ENCODE results near the gene CNGB1.

DNA sequence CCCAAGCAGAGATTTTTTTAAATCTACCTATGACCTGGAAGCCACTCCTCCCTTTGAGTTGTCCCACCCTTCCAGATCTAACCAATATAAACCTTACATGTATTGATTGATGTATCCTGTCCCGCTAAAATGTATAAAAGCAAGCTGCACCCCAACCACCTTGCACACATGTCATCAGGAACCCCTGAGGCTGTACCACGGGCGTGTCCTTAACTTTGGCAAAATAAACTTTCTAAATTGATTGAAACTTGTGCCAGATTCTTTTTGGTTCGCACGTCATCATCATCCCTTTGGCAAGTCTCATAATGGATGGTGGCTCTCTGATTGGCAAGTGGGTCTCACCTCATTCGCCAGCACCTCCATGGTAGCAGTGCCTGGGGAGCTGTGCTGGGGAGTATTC is 60.2 kb downstream of the CNGB1 start:
- no peak for TF ChIP-seq POLR2A (IDR thresholded peaks at IDR 0.05)
- TF ChIP-seq, protein P1, sequence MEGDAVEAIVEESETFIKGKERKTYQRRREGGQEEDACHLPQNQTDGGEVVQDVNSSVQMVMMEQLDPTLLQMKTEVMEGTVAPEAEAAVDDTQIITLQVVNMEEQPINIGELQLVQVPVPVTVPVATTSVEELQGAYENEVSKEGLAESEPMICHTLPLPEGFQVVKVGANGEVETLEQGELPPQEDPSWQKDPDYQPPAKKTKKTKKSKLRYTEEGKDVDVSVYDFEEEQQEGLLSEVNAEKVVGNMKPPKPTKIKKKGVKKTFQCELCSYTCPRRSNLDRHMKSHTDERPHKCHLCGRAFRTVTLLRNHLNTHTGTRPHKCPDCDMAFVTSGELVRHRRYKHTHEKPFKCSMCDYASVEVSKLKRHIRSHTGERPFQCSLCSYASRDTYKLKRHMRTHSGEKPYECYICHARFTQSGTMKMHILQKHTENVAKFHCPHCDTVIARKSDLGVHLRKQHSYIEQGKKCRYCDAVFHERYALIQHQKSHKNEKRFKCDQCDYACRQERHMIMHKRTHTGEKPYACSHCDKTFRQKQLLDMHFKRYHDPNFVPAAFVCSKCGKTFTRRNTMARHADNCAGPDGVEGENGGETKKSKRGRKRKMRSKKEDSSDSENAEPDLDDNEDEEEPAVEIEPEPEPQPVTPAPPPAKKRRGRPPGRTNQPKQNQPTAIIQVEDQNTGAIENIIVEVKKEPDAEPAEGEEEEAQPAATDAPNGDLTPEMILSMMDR (IDR thresholded peaks at IDR 0.05), result no peak

Measured in Peyer's patch (tissue), 4 donors.